ENCODE data around the gene SYCE1.
"Not testable (repeated sequence)": the region's sequence is repeated elsewhere in the genome, so short reads cannot be mapped to it uniquely, and the experiment has no call there.

GRCh38 chr10:133569801-133570200 lies 4.4 kb upstream of the SYCE1 start:
- not testable (repeated sequence) for TF ChIP-seq RAD21 (IDR thresholded peaks at IDR 0.05); MAX (IDR thresholded peaks at IDR 0.05); CTCF (IDR thresholded peaks at IDR 0.05; ENCODE audit: low read depth, low read length, missing input control); ZBTB33 (IDR thresholded peaks at IDR 0.05); RXRA (IDR thresholded peaks at IDR 0.05); JUND (IDR thresholded peaks at IDR 0.05); YY1 (IDR thresholded peaks at IDR 0.05)

All from liver (tissue), 3 donors.